Measurements from ENCODE around the gene LGR5.

DNA sequence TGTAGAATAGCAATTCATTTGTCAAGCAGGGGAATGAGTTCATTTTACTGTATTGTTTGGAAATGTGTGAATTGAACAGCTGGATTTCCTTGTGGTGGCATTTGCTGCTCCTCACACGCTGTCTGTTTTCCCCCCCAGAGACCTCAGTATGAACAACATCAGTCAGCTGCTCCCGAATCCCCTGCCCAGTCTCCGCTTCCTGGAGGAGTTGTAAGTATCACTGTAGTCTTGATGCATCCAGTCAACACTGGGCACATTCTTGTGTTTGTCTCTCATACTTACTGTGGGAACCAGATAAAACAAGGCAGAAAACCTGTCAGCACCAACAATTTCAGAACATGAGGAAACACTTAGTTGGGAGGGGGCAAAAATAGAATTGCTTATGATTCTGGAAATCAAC, 64.9 kb downstream of the LGR5 start:
- TF ChIP-seq TCF12 (IDR thresholded peaks at IDR 0.05; ENCODE audit: low read depth) (no peak), CEBPB (IDR thresholded peaks at IDR 0.05) (no peak), CREB1 (IDR thresholded peaks at IDR 0.05; ENCODE audit: low read depth) (no peak), YY1 (IDR thresholded peaks at IDR 0.05; ENCODE audit: low read depth) (no peak), EP300 (IDR thresholded peaks at IDR 0.05; ENCODE audit: borderline replicate concordance) (no peak), TEAD4 (IDR thresholded peaks at IDR 0.05) (no peak), TAF1 (IDR thresholded peaks at IDR 0.05; ENCODE audit: low read depth) (no peak), RAD21 (IDR thresholded peaks at IDR 0.05; ENCODE audit: low read depth) (no peak), FOXM1 (IDR thresholded peaks at IDR 0.05; ENCODE audit: borderline replicate concordance, low read depth) (no peak)
- TF ChIP-seq, protein P1, sequence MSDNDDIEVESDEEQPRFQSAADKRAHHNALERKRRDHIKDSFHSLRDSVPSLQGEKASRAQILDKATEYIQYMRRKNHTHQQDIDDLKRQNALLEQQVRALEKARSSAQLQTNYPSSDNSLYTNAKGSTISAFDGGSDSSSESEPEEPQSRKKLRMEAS (IDR thresholded peaks at IDR 0.05), result no peak
- TF ChIP-seq, protein P2, sequence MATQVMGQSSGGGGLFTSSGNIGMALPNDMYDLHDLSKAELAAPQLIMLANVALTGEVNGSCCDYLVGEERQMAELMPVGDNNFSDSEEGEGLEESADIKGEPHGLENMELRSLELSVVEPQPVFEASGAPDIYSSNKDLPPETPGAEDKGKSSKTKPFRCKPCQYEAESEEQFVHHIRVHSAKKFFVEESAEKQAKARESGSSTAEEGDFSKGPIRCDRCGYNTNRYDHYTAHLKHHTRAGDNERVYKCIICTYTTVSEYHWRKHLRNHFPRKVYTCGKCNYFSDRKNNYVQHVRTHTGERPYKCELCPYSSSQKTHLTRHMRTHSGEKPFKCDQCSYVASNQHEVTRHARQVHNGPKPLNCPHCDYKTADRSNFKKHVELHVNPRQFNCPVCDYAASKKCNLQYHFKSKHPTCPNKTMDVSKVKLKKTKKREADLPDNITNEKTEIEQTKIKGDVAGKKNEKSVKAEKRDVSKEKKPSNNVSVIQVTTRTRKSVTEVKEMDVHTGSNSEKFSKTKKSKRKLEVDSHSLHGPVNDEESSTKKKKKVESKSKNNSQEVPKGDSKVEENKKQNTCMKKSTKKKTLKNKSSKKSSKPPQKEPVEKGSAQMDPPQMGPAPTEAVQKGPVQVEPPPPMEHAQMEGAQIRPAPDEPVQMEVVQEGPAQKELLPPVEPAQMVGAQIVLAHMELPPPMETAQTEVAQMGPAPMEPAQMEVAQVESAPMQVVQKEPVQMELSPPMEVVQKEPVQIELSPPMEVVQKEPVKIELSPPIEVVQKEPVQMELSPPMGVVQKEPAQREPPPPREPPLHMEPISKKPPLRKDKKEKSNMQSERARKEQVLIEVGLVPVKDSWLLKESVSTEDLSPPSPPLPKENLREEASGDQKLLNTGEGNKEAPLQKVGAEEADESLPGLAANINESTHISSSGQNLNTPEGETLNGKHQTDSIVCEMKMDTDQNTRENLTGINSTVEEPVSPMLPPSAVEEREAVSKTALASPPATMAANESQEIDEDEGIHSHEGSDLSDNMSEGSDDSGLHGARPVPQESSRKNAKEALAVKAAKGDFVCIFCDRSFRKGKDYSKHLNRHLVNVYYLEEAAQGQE (IDR thresholded peaks at IDR 0.05; ENCODE audit: low read depth), result no peak
- TF ChIP-seq, protein P3, sequence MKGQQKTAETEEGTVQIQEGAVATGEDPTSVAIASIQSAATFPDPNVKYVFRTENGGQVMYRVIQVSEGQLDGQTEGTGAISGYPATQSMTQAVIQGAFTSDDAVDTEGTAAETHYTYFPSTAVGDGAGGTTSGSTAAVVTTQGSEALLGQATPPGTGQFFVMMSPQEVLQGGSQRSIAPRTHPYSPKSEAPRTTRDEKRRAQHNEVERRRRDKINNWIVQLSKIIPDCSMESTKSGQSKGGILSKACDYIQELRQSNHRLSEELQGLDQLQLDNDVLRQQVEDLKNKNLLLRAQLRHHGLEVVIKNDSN (IDR thresholded peaks at IDR 0.05), result no peak
